Adrenal gland (tissue), 12 donors: Measurements from ENCODE around the gene FGGY. TPM values are rescaled to one million over a fixed set of nuclear protein-coding genes. Genes with fewer than 3 reads are reported as not detected.

Source experiments
- DNase-seq, 7 donors: peaks; one replicate each; pipeline ENCODE4 v3.0.0-alpha.2; 2019 to 2020
- H3K27ac ChIP-seq, 5 donors: fragments of 200-600 bp; sonication (generic) in 4 of 5; 1 replicate in 3 of 5; 2 replicates in 2 of 5; pipeline versions ENCODE4 v1.5.1 to v1.8.0; 2016 to 2020; ENCODE audit warnings: mild to moderate bottlenecking in 1 of 5
- H3K27me3 ChIP-seq: fragments of 200-600 bp; 2 replicates; pipeline ENCODE4 v1.8.0; 2021
- H3K36me3 ChIP-seq, 2 donors: fragments of 200-600 bp; replicated peaks in 1 of 2; 1 replicate in 1 of 2; 2 replicates in 1 of 2; pipeline versions ENCODE4 v1.5.1 to v1.8.0; 2018 to 2022
- H3K4me1 ChIP-seq, 2 donors: fragments of 200-600 bp; replicated peaks in 1 of 2; 1 replicate in 1 of 2; 2 replicates in 1 of 2; pipeline versions ENCODE4 v1.5.1 to v1.8.0; 2018 to 2021
- H3K4me3 ChIP-seq, 4 donors: fragments of 200-600 bp; sonication (generic) in 3 of 4; one replicate each; pipeline ENCODE4 v1.5.1; 2016 to 2018
- H3K9me3 ChIP-seq, 3 donors: fragments of 200-600 bp; sonication (generic) in 1 of 3; replicated peaks in 1 of 3; 1 replicate in 2 of 3; 2 replicates in 1 of 3; pipeline versions ENCODE4 v1.5.1 to v1.8.0; 2016 to 2021
- CTCF ChIP-seq, 6 experiments: fragments of 450-650 bp in 4 of 6; fragments of 200-600 bp in 2 of 6; sonication (generic) in 1 of 6; IDR thresholded peaks; 1 replicate in 5 of 6; 2 replicates in 1 of 6; pipeline versions ENCODE4 v1.5.1 to v1.8.0; 2016 to 2021; ENCODE audit warnings: antibody characterized with exemption in 6 of 6, mild to moderate bottlenecking in 2 of 6, moderate library complexity in 1 of 6
- POLR2A ChIP-seq, 2 donors: fragments of 450-650 bp; IDR thresholded peaks; one replicate each; pipeline ENCODE4 v1.6.1; 2017; ENCODE audit warnings: antibody characterized with exemption in 2 of 2, mild to moderate bottlenecking in 2 of 2, moderate library complexity in 1 of 2
- WGBS, 4 donors: extraction: QIAGEN DNeasy Blood & Tissue Kit in 2 of 4; methylation state at CpG; one replicate each; pipeline versions ENCODE4 v1.1.5 to v1.1.7; 2013 to 2017; 5-methylcytosine and 5-hydroxymethylcytosine counted together
- intact Hi-C, 2 donors: fragments of 100-400 bp; cut with DNase I; formaldehyde crosslinking; loops; one replicate each; pipeline versions ENCODE4 v1.14.1 to v1.15.0; 2022 to 2023
- polyA plus RNA-seq, 3 donors: library from polyadenylated mRNA; stranded (reverse); fragments of 200-250 nt in 2 of 3; fragments of 350-450 nt in 1 of 3; fragmentation: Illumina TruSeq in 1 of 3; extraction: RNeasy Lipid Tissue Mini Kit (QIAGEN cat#74804) in 1 of 3; gene quantifications; one replicate each; pipeline ENCODE4 v1.2.3, GENCODE V29; 2013 to 2014
- total RNA-seq, 9 donors: library from RNA; depleted of rRNA in 4 of 9; stranded (reverse); fragments of >200 nt in 4 of 9; fragments of 120-200 nt in 1 of 9; fragmentation: NEBNext Ultra II Directional in 1 of 9; extraction: Animal tissue kit (Norgen Biotek cat#: 25700) in 1 of 9; gene quantifications; one replicate each; pipeline versions ENCODE4 v1.1.0 to v1.2.4, GENCODE V29; 2013 to 2023
- donor health status: healthy with polysubstance abuse.
- donor health status: Bipolar disorder and iron deficiency.
- donor health status: DM: yes; HTN: yes; CAD: no.
- donor health status: DM: no; HTN: no; CAD: no.
- donor health status: DM: no; HTN: no; CAD: no.
- donor health status: DM: yes; HTN: yes; CAD: no.

The FGGY gene
- total and polyA plus RNA-seq, 12 donors: 7.4 to 75.5 (median 35.0) TPM

GRCh38 chr1:59539961-59540681 lies 243.2 kb downstream of the FGGY start:
- no peak for DNase-seq
- no peaks in the 10 kb centered on the region for H3K9me3 ChIP-seq
- H3K27ac ChIP-seq: no peak overlapping the region
- H3K4me3 ChIP-seq: no peak overlapping the region
- H3K4me1 ChIP-seq: peaks cover 0 to 9% of the 10 kb centered on the region in 2 donors
- TF ChIP-seq POLR2A (IDR thresholded peaks at IDR 0.05): no peak
- no peak for TF ChIP-seq CTCF (IDR thresholded peaks at IDR 0.05)
- no peaks in the 10 kb centered on the region for H3K27me3 ChIP-seq
- H3K36me3 ChIP-seq: no peaks in the 10 kb centered on the region
- 73 to 88% (median 85%) methylated on average over 5 of the region's 5 CpGs for WGBS, 4 donors
- intact Hi-C loops: no loop called here

- peaks cover 0 to 9% of the 10 kb centered on the region in 2 donors for H3K4me1 ChIP-seq
- H3K36me3 ChIP-seq: no peaks in the 10 kb centered on the region
- intact Hi-C loops: no loop called here
- TF ChIP-seq POLR2A (IDR thresholded peaks at IDR 0.05) (no peak), CTCF (IDR thresholded peaks at IDR 0.05) (no peak)
- H3K9me3 ChIP-seq: no peaks in the 10 kb centered on the region
- no peak overlapping the region for H3K27ac ChIP-seq
- H3K4me3 ChIP-seq: no peak overlapping the region
- H3K27me3 ChIP-seq: no peaks in the 10 kb centered on the region
- WGBS, 4 donors: 93 to 100% (median 98%) methylated on average over 2 of the region's 2 CpGs
- DNase-seq: no peak
These were observed 244.3 kb downstream of the FGGY start for GRCh38 chr1:59541161-59541560.

- peaks cover 0 to 9% of the 10 kb centered on the region in 2 donors for H3K4me1 ChIP-seq
- no peak for TF ChIP-seq CTCF (IDR thresholded peaks at IDR 0.05)
- TF ChIP-seq POLR2A (IDR thresholded peaks at IDR 0.05): no peak
- intact Hi-C loops: no loop called here
- DNase-seq: no peak
- no peaks in the 10 kb centered on the region for H3K9me3 ChIP-seq
- H3K27me3 ChIP-seq: no peaks in the 10 kb centered on the region
- H3K36me3 ChIP-seq: no peaks in the 10 kb centered on the region
- 96 to 97% (median 97%) methylated on average over 3 of the region's 3 CpGs for WGBS, 4 donors
- no peak overlapping the region for H3K4me3 ChIP-seq
- no peak overlapping the region for H3K27ac ChIP-seq
These were observed 245.0 kb downstream of the FGGY start for GRCh38 chr1:59541891-59542290.

- no peaks in the 10 kb centered on the region for H3K36me3 ChIP-seq
- H3K4me3 ChIP-seq: no peak overlapping the region
- no peaks in the 10 kb centered on the region for H3K9me3 ChIP-seq
- no peak overlapping the region for H3K27ac ChIP-seq
- no peak for DNase-seq
- no peak for TF ChIP-seq POLR2A (IDR thresholded peaks at IDR 0.05)
- no peak for TF ChIP-seq CTCF (IDR thresholded peaks at IDR 0.05)
- H3K4me1 ChIP-seq: peaks cover 0 to 9% of the 10 kb centered on the region in 2 donors
- no peaks in the 10 kb centered on the region for H3K27me3 ChIP-seq
- intact Hi-C loops: no loop called here
- 48 to 55% (median 53%) methylated on average over 5 of the region's 5 CpGs for WGBS, 4 donors
These were observed 246.3 kb downstream of the FGGY start for GRCh38 chr1:59543211-59543668.
